SK-N-SH (cell line): ENCODE data around the gene B4GALNT2. TPM values are rescaled to one million over a fixed set of nuclear protein-coding genes. Genes with fewer than 3 reads are reported as not detected.

ENCODE experiments used
- CTCF ChIA-PET: fragments of 300-600, 350-600 bp; formaldehyde crosslinking; extraction: SDS; loops from one replicate; lab custom pipeline; 2021; lab: Yijun Ruan, JAX
- POLR2A ChIA-PET: fragments of 350-600 bp; sonication (Branson Sonifier 250); formaldehyde crosslinking; extraction: SDS; loops from one replicate; lab custom pipeline; 2020; ENCODE audit warnings: antibody characterized with exemption, inconsistent platforms; lab: Yijun Ruan, JAX
- DNase-seq: peaks from one replicate; pipeline ENCODE4 v3.0.0; 2012
- H2AFZ ChIP-seq: fragments of 200-600 bp; sonication (generic); 2 replicates; pipeline ENCODE4 v1.8.1; 2016; ENCODE audit warnings: antibody characterized with exemption, mild to moderate bottlenecking, low read depth
- H3F3A ChIP-seq: fragments of 200-600 bp; sonication (generic); replicated peaks from 2 replicates; pipeline ENCODE3; 2016; ENCODE audit warnings: antibody characterized with exemption, mild to moderate bottlenecking; ENCODE audit not compliant: insufficient read depth
- H3K27ac ChIP-seq, 2 experiments: fragments of 200-500 bp in 1 of 2; fragments of 200-600 bp in 1 of 2; sonication (Bioruptor generic) in 1 of 2; sonication (generic), shearing (Covaris generic) in 1 of 2; 2 replicates each; pipeline versions ENCODE4 v1.5.1 to v1.6.1; 2014 to 2016; ENCODE audit warnings: low read depth in 2 of 2, inconsistent platforms in 1 of 2, low read length in 1 of 2, mild to moderate bottlenecking in 1 of 2, mixed read lengths in 1 of 2
- H3K27me3 ChIP-seq: fragments of 200-600 bp; sonication (generic), shearing (Covaris generic); 2 replicates; pipeline ENCODE4 v1.6.1; 2016; ENCODE audit warnings: mixed run types; ENCODE audit not compliant: insufficient read depth
- H3K36me3 ChIP-seq, 2 experiments: fragments of 200-500 bp in 1 of 2; fragments of 200-600 bp in 1 of 2; sonication (Bioruptor generic) in 1 of 2; sonication (generic) in 1 of 2; replicated peaks in 1 of 2; 2 replicates each; pipeline versions ENCODE3 to v1.5.1; 2014 to 2016; ENCODE audit warnings: low read length in 1 of 2, mild to moderate bottlenecking in 1 of 2; ENCODE audit not compliant: insufficient read depth in 2 of 2, control insufficient read depth in 1 of 2
- H3K4me1 ChIP-seq, 2 experiments: fragments of 200-500 bp in 1 of 2; fragments of 200-600 bp in 1 of 2; sonication (Bioruptor generic) in 1 of 2; sonication (generic), shearing (Covaris generic) in 1 of 2; 2 replicates each; pipeline versions ENCODE4 v1.5.1 to v1.6.1; 2014 to 2016; ENCODE audit warnings: low read depth in 1 of 2, low read length in 1 of 2, mixed run types in 1 of 2; ENCODE audit not compliant: insufficient read depth in 2 of 2, control insufficient read depth in 1 of 2
- H3K4me2 ChIP-seq: fragments of 200-600 bp; sonication (generic), shearing (Covaris generic); 2 replicates; pipeline ENCODE4 v1.6.1; 2017; ENCODE audit warnings: mixed run types
- H3K4me3 ChIP-seq, 2 experiments: fragments of 200-500 bp in 1 of 2; fragments of 200-600 bp in 1 of 2; sonication (Bioruptor generic) in 1 of 2; sonication (generic), shearing (Covaris generic) in 1 of 2; 2 replicates each; pipeline versions ENCODE4 v1.5.1 to v1.8.1; 2014 to 2016; ENCODE audit warnings: low read depth in 2 of 2, inconsistent platforms in 1 of 2, low read length in 1 of 2, mild to moderate bottlenecking in 1 of 2, mixed read lengths in 1 of 2, moderate library complexity in 1 of 2
- H3K79me2 ChIP-seq: fragments of 200-600 bp; sonication (generic); 2 replicates; pipeline ENCODE4 v1.8.1; 2017; ENCODE audit warnings: mild to moderate bottlenecking; ENCODE audit not compliant: insufficient read depth
- H3K9ac ChIP-seq: fragments of 200-600 bp; sonication (generic); 2 replicates; pipeline ENCODE4 v1.6.1; 2017; ENCODE audit warnings: mixed run types
- H3K9me2 ChIP-seq: fragments of 200-600 bp; sonication (generic); 2 replicates; pipeline ENCODE4 v1.6.1; 2017; ENCODE audit warnings: mixed run types
- H3K9me3 ChIP-seq: fragments of 200-600 bp; sonication (generic); 2 replicates; pipeline ENCODE4 v1.6.1; 2017; ENCODE audit warnings: mixed run types, mild to moderate bottlenecking, moderate library complexity
- H4K20me1 ChIP-seq: fragments of 200-600 bp; sonication (generic); 2 replicates; pipeline ENCODE4 v1.6.1; 2017; ENCODE audit warnings: mild to moderate bottlenecking, mixed run types; ENCODE audit not compliant: insufficient read depth
- CHD2 ChIP-seq: fragments of 150-350 bp; IDR thresholded peaks from 2 replicates; pipeline ENCODE4 v1.6.1; 2018; ENCODE audit warnings: low read length; ENCODE audit not compliant: partially characterized antibody
- FOXJ3 ChIP-seq: sonication (generic); formaldehyde crosslinking; IDR thresholded peaks from 2 replicates; pipeline ENCODE4 v1.5.1; 2020; ENCODE audit warnings: mild to moderate bottlenecking, missing genetic modification reagents
- NFIC ChIP-seq: IDR thresholded peaks from 2 replicates; pipeline ENCODE4 v1.4.0; 2012; ENCODE audit warnings: borderline replicate concordance
- SMC3 ChIP-seq: IDR thresholded peaks from 2 replicates; pipeline ENCODE4 v1.6.1; 2012; ENCODE audit warnings: low read depth, low read length, improper control_type of control experiment
- YY1 ChIP-seq: IDR thresholded peaks from 2 replicates; pipeline ENCODE4 v1.4.0; 2012; ENCODE audit warnings: low read depth, mild to moderate bottlenecking
- WGBS: methylation state at CpG from one replicate; pipeline ENCODE4 v1.1.6; 2017; ENCODE audit warnings: low lambda C conversion rate; 5-methylcytosine and 5-hydroxymethylcytosine counted together
- polyA plus RNA-seq, 3 experiments: library from polyadenylated mRNA; depleted of rRNA; stranded (reverse); fragments of >200 nt; gene quantifications; 2 replicates each; pipeline ENCODE4 v1.2.3, GENCODE V29; 2012
- TF ChIP-seq, protein P1 (sequence below): fragments of 150-350 bp; IDR thresholded peaks from 2 replicates; pipeline ENCODE4 v1.6.1; 2017; ENCODE audit warnings: antibody characterized with exemption, low read length, low read depth, borderline replicate concordance
- TF ChIP-seq, protein P2 (sequence below): fragments of 200-600 bp; sonication (generic); IDR thresholded peaks from 2 replicates; pipeline ENCODE4 v1.6.1; 2017; ENCODE audit warnings: antibody characterized with exemption, mild to moderate bottlenecking, moderate library complexity
- TF ChIP-seq, protein P3 (sequence below): IDR thresholded peaks from 2 replicates; pipeline ENCODE4 v1.4.0; 2012; ENCODE audit warnings: low read depth, borderline replicate concordance
- TF ChIP-seq, protein P4 (sequence below): IDR thresholded peaks from 2 replicates; pipeline ENCODE4 v1.6.1; 2012; ENCODE audit warnings: mild to moderate bottlenecking, low read depth, low read length, moderate library complexity
- TF ChIP-seq, protein P5 (sequence below): IDR thresholded peaks from 2 replicates; pipeline ENCODE4; 2012

Gene B4GALNT2
- polyA plus RNA-seq, 1 of the 3 experiments (the other 2 are of a cell fraction) = not detected

DNA sequence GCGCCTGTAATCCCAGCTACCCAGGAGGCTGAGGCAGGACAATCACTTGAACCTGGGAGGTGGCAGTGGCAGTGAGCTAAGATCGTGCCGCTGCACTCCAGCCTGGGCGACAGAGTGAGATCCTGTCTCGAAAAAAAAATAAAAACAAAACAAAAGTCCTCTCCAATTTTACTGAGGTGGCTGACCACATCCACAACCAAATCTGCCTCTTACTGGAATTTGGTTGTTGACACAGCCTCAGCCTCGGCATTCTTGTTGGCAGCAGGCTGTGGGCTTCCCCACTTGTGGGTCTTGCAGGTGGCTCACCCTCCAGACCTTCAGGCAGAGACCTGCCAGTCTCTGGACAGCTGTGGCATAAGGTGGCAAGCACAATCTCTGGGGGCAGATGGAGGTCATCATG, 15.6 kb downstream of the B4GALNT2 start:
- WGBS = 50% methylated on average over 6 of the region's 6 CpGs
- Histone ChIP-seq H3K4me3 (no peak overlapping the region), H3K27me3 (peaks cover 34% of the 10 kb centered on the region; the same call in 1 of the 2 replicates), H3K9me3 (no peaks in the 10 kb centered on the region), H3K79me2 (no peaks in the 10 kb centered on the region), H3K4me2 (no peak overlapping the region), H3K36me3 (no peaks in the 10 kb centered on the region), H3F3A (peaks cover 18% of the 10 kb centered on the region), H2AFZ (peak overlapping the region; percentile 33; the same call in 1 of the 2 replicates), H3K27ac (no peak overlapping the region), H3K4me1 (peaks cover 0 to 9% of the 10 kb centered on the region in 2 experiments; a peak in 1 of 4 replicates), H3K9me2 (no peaks in the 10 kb centered on the region), H3K9ac (no peak overlapping the region), H4K20me1 (no peaks in the 10 kb centered on the region)
- ChIA-PET POLR2A (no interaction called here), CTCF (interaction anchor here (1.0 to 2.3 kb wide), 3 partner anchors 32 to 269 kb away, joined by 3 to 7 read pairs (median 6); no protein-coding TSS in a partner anchor)
- no peak for DNase-seq
- TF ChIP-seq FOXJ3 (CRISPR knock-in tag) (no peak), CHD2 (no peak), YY1 (no peak), NFIC (no peak), SMC3 (no peak)
- TF ChIP-seq, protein P1, sequence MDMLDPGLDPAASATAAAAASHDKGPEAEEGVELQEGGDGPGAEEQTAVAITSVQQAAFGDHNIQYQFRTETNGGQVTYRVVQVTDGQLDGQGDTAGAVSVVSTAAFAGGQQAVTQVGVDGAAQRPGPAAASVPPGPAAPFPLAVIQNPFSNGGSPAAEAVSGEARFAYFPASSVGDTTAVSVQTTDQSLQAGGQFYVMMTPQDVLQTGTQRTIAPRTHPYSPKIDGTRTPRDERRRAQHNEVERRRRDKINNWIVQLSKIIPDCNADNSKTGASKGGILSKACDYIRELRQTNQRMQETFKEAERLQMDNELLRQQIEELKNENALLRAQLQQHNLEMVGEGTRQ = no peak

DNA sequence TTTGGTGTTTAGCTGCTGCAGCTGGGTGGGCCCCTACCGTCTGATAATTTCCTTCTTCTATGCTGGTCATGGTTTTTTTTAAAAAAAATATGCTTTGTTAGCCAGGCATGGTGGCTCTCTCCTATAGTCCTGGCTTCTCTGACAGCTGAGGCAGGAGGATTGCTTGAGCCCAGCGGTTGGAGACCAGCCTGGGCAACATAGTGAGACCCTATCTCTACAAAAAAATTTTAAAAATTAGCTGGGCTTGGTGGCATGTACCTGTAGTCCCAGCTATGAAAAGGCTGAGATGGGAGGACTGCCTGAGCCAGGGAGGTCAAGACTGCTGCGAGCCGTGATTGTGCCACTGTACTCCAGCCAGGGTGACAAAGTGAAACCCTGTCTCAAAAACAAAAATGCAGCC, 19.4 kb downstream of the B4GALNT2 start:
- no peaks in the 10 kb centered on the region for H4K20me1 ChIP-seq
- H3K4me2 ChIP-seq = no peak overlapping the region
- ChIA-PET POLR2A (no interaction called here), CTCF (no interaction called here)
- H3K79me2 ChIP-seq = no peaks in the 10 kb centered on the region
- no peak overlapping the region for H2AFZ ChIP-seq
- TF ChIP-seq, protein P2, sequence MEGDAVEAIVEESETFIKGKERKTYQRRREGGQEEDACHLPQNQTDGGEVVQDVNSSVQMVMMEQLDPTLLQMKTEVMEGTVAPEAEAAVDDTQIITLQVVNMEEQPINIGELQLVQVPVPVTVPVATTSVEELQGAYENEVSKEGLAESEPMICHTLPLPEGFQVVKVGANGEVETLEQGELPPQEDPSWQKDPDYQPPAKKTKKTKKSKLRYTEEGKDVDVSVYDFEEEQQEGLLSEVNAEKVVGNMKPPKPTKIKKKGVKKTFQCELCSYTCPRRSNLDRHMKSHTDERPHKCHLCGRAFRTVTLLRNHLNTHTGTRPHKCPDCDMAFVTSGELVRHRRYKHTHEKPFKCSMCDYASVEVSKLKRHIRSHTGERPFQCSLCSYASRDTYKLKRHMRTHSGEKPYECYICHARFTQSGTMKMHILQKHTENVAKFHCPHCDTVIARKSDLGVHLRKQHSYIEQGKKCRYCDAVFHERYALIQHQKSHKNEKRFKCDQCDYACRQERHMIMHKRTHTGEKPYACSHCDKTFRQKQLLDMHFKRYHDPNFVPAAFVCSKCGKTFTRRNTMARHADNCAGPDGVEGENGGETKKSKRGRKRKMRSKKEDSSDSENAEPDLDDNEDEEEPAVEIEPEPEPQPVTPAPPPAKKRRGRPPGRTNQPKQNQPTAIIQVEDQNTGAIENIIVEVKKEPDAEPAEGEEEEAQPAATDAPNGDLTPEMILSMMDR = no peak
- TF ChIP-seq, protein P3, sequence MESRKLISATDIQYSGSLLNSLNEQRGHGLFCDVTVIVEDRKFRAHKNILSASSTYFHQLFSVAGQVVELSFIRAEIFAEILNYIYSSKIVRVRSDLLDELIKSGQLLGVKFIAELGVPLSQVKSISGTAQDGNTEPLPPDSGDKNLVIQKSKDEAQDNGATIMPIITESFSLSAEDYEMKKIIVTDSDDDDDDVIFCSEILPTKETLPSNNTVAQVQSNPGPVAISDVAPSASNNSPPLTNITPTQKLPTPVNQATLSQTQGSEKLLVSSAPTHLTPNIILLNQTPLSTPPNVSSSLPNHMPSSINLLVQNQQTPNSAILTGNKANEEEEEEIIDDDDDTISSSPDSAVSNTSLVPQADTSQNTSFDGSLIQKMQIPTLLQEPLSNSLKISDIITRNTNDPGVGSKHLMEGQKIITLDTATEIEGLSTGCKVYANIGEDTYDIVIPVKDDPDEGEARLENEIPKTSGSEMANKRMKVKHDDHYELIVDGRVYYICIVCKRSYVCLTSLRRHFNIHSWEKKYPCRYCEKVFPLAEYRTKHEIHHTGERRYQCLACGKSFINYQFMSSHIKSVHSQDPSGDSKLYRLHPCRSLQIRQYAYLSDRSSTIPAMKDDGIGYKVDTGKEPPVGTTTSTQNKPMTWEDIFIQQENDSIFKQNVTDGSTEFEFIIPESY = no peak
- TF ChIP-seq, protein P4, sequence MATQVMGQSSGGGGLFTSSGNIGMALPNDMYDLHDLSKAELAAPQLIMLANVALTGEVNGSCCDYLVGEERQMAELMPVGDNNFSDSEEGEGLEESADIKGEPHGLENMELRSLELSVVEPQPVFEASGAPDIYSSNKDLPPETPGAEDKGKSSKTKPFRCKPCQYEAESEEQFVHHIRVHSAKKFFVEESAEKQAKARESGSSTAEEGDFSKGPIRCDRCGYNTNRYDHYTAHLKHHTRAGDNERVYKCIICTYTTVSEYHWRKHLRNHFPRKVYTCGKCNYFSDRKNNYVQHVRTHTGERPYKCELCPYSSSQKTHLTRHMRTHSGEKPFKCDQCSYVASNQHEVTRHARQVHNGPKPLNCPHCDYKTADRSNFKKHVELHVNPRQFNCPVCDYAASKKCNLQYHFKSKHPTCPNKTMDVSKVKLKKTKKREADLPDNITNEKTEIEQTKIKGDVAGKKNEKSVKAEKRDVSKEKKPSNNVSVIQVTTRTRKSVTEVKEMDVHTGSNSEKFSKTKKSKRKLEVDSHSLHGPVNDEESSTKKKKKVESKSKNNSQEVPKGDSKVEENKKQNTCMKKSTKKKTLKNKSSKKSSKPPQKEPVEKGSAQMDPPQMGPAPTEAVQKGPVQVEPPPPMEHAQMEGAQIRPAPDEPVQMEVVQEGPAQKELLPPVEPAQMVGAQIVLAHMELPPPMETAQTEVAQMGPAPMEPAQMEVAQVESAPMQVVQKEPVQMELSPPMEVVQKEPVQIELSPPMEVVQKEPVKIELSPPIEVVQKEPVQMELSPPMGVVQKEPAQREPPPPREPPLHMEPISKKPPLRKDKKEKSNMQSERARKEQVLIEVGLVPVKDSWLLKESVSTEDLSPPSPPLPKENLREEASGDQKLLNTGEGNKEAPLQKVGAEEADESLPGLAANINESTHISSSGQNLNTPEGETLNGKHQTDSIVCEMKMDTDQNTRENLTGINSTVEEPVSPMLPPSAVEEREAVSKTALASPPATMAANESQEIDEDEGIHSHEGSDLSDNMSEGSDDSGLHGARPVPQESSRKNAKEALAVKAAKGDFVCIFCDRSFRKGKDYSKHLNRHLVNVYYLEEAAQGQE = no peak
- no peak for TF ChIP-seq SMC3
- TF ChIP-seq, protein P5, sequence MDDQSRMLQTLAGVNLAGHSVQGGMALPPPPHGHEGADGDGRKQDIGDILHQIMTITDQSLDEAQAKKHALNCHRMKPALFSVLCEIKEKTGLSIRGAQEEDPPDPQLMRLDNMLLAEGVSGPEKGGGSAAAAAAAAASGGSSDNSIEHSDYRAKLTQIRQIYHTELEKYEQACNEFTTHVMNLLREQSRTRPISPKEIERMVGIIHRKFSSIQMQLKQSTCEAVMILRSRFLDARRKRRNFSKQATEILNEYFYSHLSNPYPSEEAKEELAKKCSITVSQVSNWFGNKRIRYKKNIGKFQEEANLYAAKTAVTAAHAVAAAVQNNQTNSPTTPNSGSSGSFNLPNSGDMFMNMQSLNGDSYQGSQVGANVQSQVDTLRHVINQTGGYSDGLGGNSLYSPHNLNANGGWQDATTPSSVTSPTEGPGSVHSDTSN = no peak
- H3K4me3 ChIP-seq = no peak overlapping the region
- H3K9me3 ChIP-seq = no peaks in the 10 kb centered on the region
- no peaks in the 10 kb centered on the region for H3K9me2 ChIP-seq
- peaks cover 54% of the 10 kb centered on the region for H3K27me3 ChIP-seq
- peaks cover 12% of the 10 kb centered on the region for H3F3A ChIP-seq
- H3K9ac ChIP-seq = no peak overlapping the region
- H3K27ac ChIP-seq = no peak overlapping the region
- whole genome bisulfite sequencing = 19% methylated on average over 4 of the region's 4 CpGs
- no peak for DNase-seq
- no peaks in the 10 kb centered on the region for H3K36me3 ChIP-seq
- H3K4me1 ChIP-seq = peaks cover 0 to 9% of the 10 kb centered on the region in 2 experiments; a peak in 1 of 4 replicates
